NCI-H460 (cell line): ENCODE measurements around the gene FZD4. TPM values are rescaled to one million over a fixed set of nuclear protein-coding genes. Genes with fewer than 3 reads are reported as not detected.
"Not testable (repeated sequence)": the region's sequence is repeated elsewhere in the genome, so short reads cannot be mapped to it uniquely, and the experiment has no call there.

Experiments
- DNase-seq: peaks from one replicate; pipeline ENCODE4 v3.0.0-alpha.2; 2016; ENCODE audit warnings: low read depth; ENCODE audit errors: extremely low read depth
- total RNA-seq: library from RNA; depleted of rRNA; stranded (reverse); fragments of >200 nt; shearing (Covaris generic); gene quantifications from 2 replicates; pipeline ENCODE4 v1.2.3, GENCODE V29; 2014

Gene FZD4
- total RNA-seq, 1 experiment from 2014 or later, result 27.3 TPM

- no peak for DNase-seq
Observed at GRCh38 chr11:86978247-86978646, 23.1 kb upstream of the FZD4 start.

GRCh38 chr11:86977441-86978050 is 22.4 kb upstream of the FZD4 start:
- DNase-seq, result no peak

GRCh38 chr11:86972734-86973133 is 17.5 kb upstream of the FZD4 start:
- DNase-seq, result no peak

- DNase-seq, result no peak
Observed at GRCh38 chr11:86969258-86969657, 14.1 kb upstream of the FZD4 start.

- DNase-seq, result not testable (repeated sequence)
Observed at GRCh38 chr11:86967601-86968000, 12.4 kb upstream of the FZD4 start.

GRCh38 chr11:86957976-86958646 is 2.9 kb upstream of the FZD4 start:
- DNase-seq, result no peak

- DNase-seq, result no peak
Observed at GRCh38 chr11:86956905-86957195, 1.7 kb upstream of the FZD4 start.

- DNase-seq, result no peak
Observed at GRCh38 chr11:86955111-86955360, 159 bp downstream of the FZD4 start.

- no peak for DNase-seq
Observed at GRCh38 chr11:86954269-86955110, 705 bp downstream of the FZD4 start.

- no peak for DNase-seq
Observed at GRCh38 chr11:86952221-86952875, 2.8 kb downstream of the FZD4 start.

GRCh38 chr11:86951706-86952105 is 3.5 kb downstream of the FZD4 start:
- DNase-seq, result no peak

- no peak for DNase-seq
Observed at GRCh38 chr11:86950661-86950995, 4.6 kb downstream of the FZD4 start.

- DNase-seq, result no peak
Observed at GRCh38 chr11:86949995-86950660, 5.1 kb downstream of the FZD4 start.

- DNase-seq, result no peak
Observed at GRCh38 chr11:86948733-86949132, 6.5 kb downstream of the FZD4 start.

GRCh38 chr11:86947541-86947940 is 7.7 kb downstream of the FZD4 start:
- DNase-seq, result no peak

- not testable (repeated sequence) for DNase-seq
Observed at GRCh38 chr11:86943505-86943904, 11.7 kb downstream of the FZD4 start.

- DNase-seq, result no peak
Observed at GRCh38 chr11:86941871-86942599, 13.2 kb downstream of the FZD4 start.

- DNase-seq, result no peak
Observed at GRCh38 chr11:86941077-86941870, 13.9 kb downstream of the FZD4 start.

- DNase-seq, result no peak
Observed at GRCh38 chr11:86940122-86940777, 14.9 kb downstream of the FZD4 start.
